Measurements from ENCODE around the gene ARMC2.
A peak's percentile ranks its signal among the peaks of the same experiment; 100 is the strongest.
"Not testable (repeated sequence)": the region's sequence is repeated elsewhere in the genome, so short reads cannot be mapped to it uniquely, and the experiment has no call there.

The ARMC2 gene

DNA sequence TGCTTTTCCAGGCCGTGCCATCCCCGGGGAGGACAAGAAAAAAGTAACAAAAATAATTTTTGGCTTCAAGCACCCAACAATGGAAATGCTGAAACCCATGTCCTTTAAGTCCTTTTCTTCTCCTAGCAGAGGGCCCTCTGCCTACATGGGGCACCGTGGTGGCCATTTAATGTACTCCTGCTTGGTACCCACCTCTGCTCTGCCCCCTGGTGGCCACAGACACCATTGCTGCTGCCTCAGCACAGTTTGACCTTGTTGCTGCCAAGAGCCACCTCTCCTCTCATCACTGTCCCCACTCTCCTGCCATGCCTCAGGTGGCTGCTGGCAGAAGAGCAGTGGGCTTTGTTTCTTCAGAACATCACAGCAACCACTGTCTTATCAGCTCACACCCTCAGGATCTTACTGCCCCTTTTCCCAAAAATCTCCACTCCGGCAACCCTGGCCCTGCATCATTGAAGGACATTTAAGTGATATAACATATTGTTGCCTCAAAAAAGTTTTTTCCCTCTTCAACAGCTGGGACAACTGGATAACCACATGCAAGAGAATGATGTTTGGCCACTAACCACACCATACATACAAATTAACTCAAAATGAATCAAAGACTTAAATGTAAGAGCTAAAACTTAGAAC lies 12.9 kb upstream of the ARMC2 start:
- DNase-seq: peak; percentile 71 to 80

GRCh38 chr6:108836061-108836460 lies 12.2 kb upstream of the ARMC2 start:
- DNase-seq: no peak

GRCh38 chr6:108837236-108837971 lies 10.8 kb upstream of the ARMC2 start:
- no peak for DNase-seq

DNA sequence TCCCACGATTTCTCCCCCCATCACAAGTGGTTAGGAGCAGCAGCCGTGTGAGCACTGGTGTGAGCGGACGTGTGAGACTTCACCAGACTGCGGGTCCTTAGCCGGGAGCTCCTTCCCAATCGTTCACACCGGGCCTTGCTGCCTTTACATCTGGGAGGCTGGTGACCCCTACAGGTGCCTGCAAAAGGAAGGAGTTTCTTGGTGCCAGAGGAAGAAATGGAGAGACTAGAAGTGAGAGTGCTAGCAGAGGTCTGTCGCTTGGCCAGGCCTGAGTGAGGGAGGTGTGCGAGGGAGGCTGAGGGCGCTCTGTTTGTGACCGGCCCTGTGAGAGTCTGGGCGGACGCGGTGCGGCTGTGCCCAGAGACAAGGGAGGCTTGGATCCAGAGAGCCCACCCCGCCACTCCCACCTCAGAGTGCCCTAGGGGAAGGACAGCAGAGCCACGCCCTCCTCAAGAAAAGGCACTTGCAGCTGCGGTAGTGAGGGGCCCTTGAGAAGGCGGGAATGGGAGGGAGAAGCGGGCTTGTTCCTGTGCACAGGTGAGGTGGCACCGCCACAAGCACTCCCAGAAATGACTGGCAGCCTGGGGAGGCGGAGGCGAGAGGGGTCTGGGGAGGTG lies 10.0 kb upstream of the ARMC2 start:
- DNase-seq: no peak

DNA sequence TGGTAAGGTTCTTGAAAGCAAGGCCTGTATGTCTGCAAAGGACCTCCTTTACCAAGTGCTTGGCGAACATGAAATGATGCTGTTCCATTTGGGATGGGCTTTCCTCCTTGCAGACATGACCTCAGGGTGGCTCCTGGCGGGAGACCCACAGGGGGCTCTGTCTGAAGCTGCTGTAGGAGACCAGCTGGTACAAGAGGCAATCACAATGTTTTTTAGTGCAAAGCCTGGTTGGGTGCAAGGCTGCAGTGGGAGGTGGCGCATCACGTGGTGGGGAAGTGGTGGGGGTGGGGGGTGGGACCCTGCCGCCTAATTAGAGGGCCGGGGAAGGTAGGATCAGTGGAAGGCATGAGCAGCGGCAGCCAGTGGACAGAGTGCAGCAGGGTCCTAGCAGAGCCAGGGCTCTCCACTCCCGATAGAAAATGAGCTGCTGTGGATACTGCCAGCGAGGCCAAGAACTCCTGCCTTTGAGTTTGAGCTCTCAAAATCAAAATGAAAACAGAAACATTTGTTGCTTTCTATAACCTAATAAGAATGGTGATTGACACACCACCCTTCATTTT lies 9.1 kb upstream of the ARMC2 start:
- no peak for DNase-seq

GRCh38 chr6:108840919-108841318 lies 7.3 kb upstream of the ARMC2 start:
- DNase-seq: no peak

DNA sequence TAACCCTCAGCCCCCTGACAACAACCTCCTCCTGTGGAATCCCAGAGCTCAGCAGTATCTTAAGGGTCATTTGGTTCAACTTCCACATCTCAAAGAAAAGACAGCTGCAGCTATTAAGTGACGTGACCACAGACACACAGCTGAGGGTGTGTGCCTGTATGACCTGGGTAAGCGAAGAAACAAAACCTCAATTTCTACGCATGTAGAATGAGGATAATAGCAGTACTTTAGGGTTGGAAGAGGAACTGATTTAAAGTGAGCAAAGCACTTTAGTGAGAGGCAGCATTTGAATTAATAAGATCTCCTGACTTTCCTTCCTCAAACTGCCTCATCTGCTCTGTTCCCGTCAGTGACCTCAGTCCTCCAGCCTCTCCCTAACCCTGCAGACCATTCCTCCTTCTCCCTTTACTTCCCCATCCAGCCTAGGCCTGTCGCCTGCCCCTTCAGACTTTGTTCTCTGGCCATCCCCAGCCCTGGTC lies 6.8 kb upstream of the ARMC2 start:
- DNase-seq: no peak

DNA sequence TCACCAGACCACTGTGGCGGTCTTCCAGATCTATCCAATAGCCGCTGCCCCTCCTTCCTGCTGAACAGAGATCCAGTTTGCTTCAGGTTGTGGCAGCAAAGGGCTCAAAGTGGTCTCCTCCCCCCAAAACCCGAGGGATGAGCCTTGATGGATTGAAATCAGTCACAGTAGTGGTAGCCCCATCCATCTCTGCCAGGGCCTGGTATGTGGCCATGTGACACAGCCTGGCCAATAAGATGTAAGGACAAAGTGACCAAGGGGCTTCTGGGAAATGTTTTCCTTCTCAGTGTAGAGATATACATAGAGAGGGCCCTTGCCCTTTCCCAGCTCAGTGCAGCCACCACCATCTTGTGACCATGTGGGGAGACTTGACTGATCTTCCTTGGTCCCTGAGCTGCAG lies 4.1 kb upstream of the ARMC2 start:
- DNase-seq: no peak

DNA sequence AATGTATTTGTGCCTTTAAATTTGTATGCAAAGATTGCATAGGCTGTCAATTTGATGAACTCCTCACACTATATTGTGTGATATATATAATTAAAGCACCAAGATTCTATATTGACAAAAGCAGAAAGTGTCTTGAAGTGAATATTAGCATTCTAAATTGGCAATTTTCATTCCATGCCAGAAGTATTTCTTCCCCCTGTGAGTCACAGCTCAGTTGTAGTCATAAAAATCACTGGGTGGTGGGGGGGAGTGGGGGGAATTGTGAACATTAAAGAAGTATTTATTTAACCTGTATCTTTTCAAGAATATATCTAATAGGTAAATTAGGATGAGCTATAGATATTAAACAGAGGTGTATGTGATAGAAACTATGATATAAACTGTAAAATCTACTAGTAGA lies 3.1 kb upstream of the ARMC2 start:
- DNase-seq: no peak

DNA sequence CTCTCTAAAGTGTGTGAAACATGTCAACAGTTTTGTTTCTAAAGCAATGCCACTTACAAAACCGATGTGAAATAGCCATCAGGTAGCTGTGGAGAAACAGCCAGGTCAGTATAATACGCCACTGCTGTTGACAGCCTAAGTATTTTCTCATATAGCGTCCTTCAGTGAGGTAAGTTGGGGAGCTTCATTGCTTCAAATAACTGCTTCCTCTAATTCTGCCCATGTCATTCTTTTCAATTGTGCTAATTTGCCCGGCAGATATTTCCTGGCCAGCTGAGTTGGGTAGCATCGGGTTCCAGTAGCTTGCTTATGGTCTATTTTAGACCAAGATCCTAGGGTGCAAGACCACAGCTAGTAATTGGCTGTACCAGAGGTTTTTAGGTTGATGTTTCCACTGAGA lies 2.1 kb upstream of the ARMC2 start:
- no peak for DNase-seq

- DNase-seq: no peak
Measured at GRCh38 chr6:108846628-108847027, 1.6 kb upstream of the ARMC2 start.

GRCh38 chr6:108847738-108848115 lies 495 bp upstream of the ARMC2 start:
- no peak for DNase-seq

- no peak for DNase-seq
Measured at GRCh38 chr6:108850669-108851465, 2.6 kb downstream of the ARMC2 start.

GRCh38 chr6:108851756-108852155 lies 3.5 kb downstream of the ARMC2 start:
- no peak for DNase-seq

GRCh38 chr6:108853077-108853476 lies 4.9 kb downstream of the ARMC2 start:
- DNase-seq: no peak

- no peak for DNase-seq
Measured at GRCh38 chr6:108862479-108863191, 14.4 kb downstream of the ARMC2 start.

- DNase-seq: not testable (repeated sequence)
Measured at GRCh38 chr6:108865751-108866286, 17.6 kb downstream of the ARMC2 start.

DNA sequence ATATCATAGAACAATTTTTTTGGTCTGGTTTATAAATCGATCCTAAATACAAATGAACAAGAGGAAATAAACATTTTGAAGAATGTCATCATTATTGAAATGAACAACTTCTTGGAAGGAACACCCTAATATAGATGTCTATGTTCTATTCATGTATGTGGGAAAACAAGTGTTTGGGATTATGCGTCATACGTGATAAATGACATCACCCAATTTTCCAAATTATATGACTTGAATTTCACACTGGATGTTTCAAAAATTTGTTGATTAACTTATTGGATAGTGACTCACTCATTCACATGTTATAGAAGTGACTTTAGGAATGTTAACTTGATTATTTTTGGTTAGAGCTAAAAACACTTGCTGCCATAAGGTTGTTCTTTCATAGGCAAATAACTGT lies 18.6 kb downstream of the ARMC2 start:
- DNase-seq: no peak

DNA sequence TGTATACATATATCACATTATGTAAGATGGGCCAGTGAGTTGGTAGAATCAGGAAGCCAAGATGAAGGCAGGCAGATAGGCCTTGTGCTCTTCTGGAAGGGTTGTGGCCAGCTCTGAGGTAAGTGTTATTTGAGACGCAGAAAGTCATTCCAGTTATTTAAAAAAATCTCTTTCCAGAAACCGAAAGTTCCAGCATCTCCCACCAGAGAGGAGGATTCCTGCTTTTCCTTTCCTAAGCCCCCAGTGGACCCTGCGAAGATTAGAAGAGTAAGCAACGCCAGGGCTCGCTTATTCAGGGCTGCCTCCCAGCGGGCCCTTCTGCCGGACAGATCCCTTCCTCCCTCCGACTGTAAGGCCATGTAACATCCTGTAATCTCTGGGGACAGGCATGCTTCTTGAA lies 20.4 kb downstream of the ARMC2 start:
- no peak for DNase-seq

DNA sequence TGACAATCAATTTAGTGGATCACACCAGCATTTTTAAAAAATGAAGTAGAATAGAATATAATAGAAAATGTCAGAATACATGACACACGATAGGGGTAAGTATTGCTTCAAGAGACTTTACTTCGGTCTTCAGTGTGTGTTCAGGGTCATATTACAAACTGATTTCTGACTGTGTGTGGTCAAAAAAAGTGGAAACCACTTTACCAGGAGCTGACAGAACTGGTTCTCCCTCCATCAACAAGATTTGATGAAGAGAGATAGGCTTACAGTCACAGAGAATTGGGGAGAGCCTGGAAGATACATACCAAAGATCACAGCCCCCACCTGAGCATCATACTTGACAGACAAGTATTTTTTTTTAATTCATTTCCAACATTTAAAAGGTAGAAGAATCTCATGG lies 21.7 kb downstream of the ARMC2 start:
- no peak for DNase-seq

- DNase-seq: no peak
Measured at GRCh38 chr6:108870357-108870756, 22.1 kb downstream of the ARMC2 start.

DNA sequence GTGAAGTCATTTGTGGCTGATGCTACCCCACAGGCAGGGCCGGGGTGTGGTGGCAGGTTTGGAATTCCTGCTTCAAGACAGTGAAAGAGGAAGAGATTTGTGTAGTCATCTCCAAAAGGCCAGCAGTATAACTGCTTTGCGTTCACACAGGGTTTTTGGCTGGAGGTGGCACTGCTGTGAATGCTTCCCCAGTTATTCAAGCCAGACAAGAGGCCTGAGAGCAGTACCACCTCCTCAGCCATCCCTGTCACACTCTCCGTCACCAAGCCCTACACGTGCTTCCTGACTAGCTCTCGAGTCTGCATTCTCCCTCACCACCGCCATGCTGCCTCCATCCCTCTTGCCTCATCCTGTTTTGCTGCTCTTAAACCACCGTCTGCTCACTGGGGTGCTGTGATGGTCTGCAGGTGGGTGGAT lies 23.9 kb downstream of the ARMC2 start:
- DNase-seq: peak in 1 of 2 experiments; percentile 6

Data from stimulated activated CD4-positive, alpha-beta T cell treated with anti-CD3 and anti-CD28 coated beads, Interleukin-4, amount 100 ng/mL, for 4 hours (primary cell).